NCI-H2107 treated with DMSO at 0.1 percent for 48 hours (cell line): ENCODE results near the gene MET.

Experiments
- DNase-seq: peaks from one replicate; lab custom pipeline; 2025; ENCODE audit not compliant: unreplicated experiment; lab: John Stamatoyannopoulos, UW

Gene MET

GRCh38 chr7:116843378-116843777 lies 171.4 kb downstream of the MET start:
- no peak for DNase-seq
